CD4-positive, alpha-beta T cell (primary cell): ENCODE measurements around the gene FOXO3. TPM values are rescaled to one million over a fixed set of nuclear protein-coding genes. Genes with fewer than 3 reads are reported as not detected.

Experiments
- ATAC-seq: fragments of 200-7000 bp; cut with Tn5 transposase; one replicate; pipeline ENCODE4 v1.10.0; 2022; ENCODE audit warnings: mild to moderate bottlenecking; ENCODE audit not compliant: poor library complexity
- CTCF ChIA-PET: fragments of 350-600 bp; sonication (Branson Sonifier 250); formaldehyde crosslinking; loops from one replicate; lab custom pipeline; 2021; ENCODE audit warnings: antibody characterized with exemption, inconsistent platforms; lab: Charles Lee
- POLR2A ChIA-PET: fragments of 350-600 bp; sonication (Branson Sonifier 250); formaldehyde crosslinking; loops from one replicate; lab custom pipeline; 2021; ENCODE audit warnings: antibody characterized with exemption, inconsistent platforms; lab: Charles Lee
- DNase-seq, 14 experiments: peaks; one replicate each; pipeline ENCODE4 v3.0.0-alpha.2; 2013 to 2020; ENCODE audit warnings: mixed read lengths in 2 of 14
- H3K27ac ChIP-seq, 2 donors: one replicate each; pipeline versions ENCODE4 v1.5.1 to v1.7.0; 2013; ENCODE audit warnings: low read length in 2 of 2, low read depth in 1 of 2, mild to moderate bottlenecking in 1 of 2
- H3K27me3 ChIP-seq, 2 experiments: 1 replicate in 1 of 2; 2 replicates in 1 of 2; pipeline versions ENCODE4 v1.6.1 to v1.7.0; 2013; ENCODE audit warnings: low read length in 2 of 2, control low read depth in 1 of 2, mild to moderate bottlenecking in 1 of 2, moderate library complexity in 1 of 2; ENCODE audit not compliant: insufficient read depth in 2 of 2, control insufficient read depth in 1 of 2
- H3K36me3 ChIP-seq: one replicate; pipeline ENCODE4 v1.6.1; 2013; ENCODE audit warnings: low read length, control low read depth; ENCODE audit not compliant: insufficient read depth
- H3K4me1 ChIP-seq: one replicate; pipeline ENCODE4 v1.6.1; 2013; ENCODE audit warnings: low read length, control low read depth; ENCODE audit not compliant: insufficient read depth
- H3K4me3 ChIP-seq: one replicate; pipeline ENCODE4 v1.5.1; 2013; ENCODE audit warnings: mild to moderate bottlenecking, low read length, moderate library complexity
- H3K9me3 ChIP-seq, 2 experiments: 1 replicate in 1 of 2; 2 replicates in 1 of 2; pipeline versions ENCODE4 v1.6.1 to v1.7.0; 2013; ENCODE audit warnings: low read length in 2 of 2, mild to moderate bottlenecking in 2 of 2, control low read depth in 1 of 2, moderate library complexity in 1 of 2; ENCODE audit not compliant: control insufficient read depth in 1 of 2, insufficient read depth in 1 of 2
- H3K27ac Mint-ChIP-seq: one replicate; pipeline ENCODE4 v1.8.0; 2020; ENCODE audit warnings: mixed read lengths
- H3K27me3 Mint-ChIP-seq: one replicate; pipeline ENCODE4 v1.8.0; 2021; ENCODE audit warnings: mixed read lengths
- H3K36me3 Mint-ChIP-seq: one replicate; pipeline ENCODE4 v1.8.0; 2021; ENCODE audit warnings: low read depth, mixed read lengths
- H3K4me1 Mint-ChIP-seq: one replicate; pipeline ENCODE4 v1.8.0; 2021; ENCODE audit warnings: low read depth, mixed read lengths
- H3K4me3 Mint-ChIP-seq: one replicate; pipeline ENCODE4 v1.8.0; 2020; ENCODE audit warnings: mild to moderate bottlenecking, mixed read lengths
- H3K9me3 Mint-ChIP-seq: one replicate; pipeline ENCODE4 v1.8.0; 2020; ENCODE audit warnings: mixed read lengths
- intact Hi-C, 2 experiments: fragments of 100-400 bp; cut with DNase I in 1 of 2; cut with micrococcal nuclease in 1 of 2; formaldehyde crosslinking; loops; one replicate each; pipeline versions ENCODE4 v1.15.1 to v1.9.0; 2023 to 2025; cut with DNase I, micrococcal nuclease
- total RNA-seq, 174 experiments: library from RNA in 2 of 174; stranded (reverse) in 2 of 174; gene quantifications; one replicate each; pipeline ENCODE4 v1.2.3 and lab custom pipeline; 2021 to 2026
- TF ChIP-seq, protein P1 (sequence below): fragments of 200-600 bp; IDR thresholded peaks from one replicate; pipeline ENCODE4 v1.8.0; 2022; ENCODE audit warnings: antibody characterized with exemption, mild to moderate bottlenecking

FOXO3 gene
- total RNA-seq, 2 experiments from 2014 or later = 24.3 to 25.3 TPM

- peaks cover 57% of the 10 kb centered on the region for H3K4me1 Mint-ChIP-seq
- Histone ChIP-seq H3K4me1 (peaks cover 22% of the 10 kb centered on the region), H3K27ac (no peak overlapping the region), H3K36me3 (peaks cover 21% of the 10 kb centered on the region), H3K4me3 (no peak overlapping the region), H3K9me3 (no peaks in the 10 kb centered on the region), H3K27me3 (no peaks in the 10 kb centered on the region)
- intact Hi-C loops = no loop called here
- peaks cover 24% of the 10 kb centered on the region for H3K36me3 Mint-ChIP-seq
- no peak overlapping the region for H3K27ac Mint-ChIP-seq
- CTCF ChIA-PET = no interaction called here
- H3K27me3 Mint-ChIP-seq = no peaks in the 10 kb centered on the region
- TF ChIP-seq, protein P1, sequence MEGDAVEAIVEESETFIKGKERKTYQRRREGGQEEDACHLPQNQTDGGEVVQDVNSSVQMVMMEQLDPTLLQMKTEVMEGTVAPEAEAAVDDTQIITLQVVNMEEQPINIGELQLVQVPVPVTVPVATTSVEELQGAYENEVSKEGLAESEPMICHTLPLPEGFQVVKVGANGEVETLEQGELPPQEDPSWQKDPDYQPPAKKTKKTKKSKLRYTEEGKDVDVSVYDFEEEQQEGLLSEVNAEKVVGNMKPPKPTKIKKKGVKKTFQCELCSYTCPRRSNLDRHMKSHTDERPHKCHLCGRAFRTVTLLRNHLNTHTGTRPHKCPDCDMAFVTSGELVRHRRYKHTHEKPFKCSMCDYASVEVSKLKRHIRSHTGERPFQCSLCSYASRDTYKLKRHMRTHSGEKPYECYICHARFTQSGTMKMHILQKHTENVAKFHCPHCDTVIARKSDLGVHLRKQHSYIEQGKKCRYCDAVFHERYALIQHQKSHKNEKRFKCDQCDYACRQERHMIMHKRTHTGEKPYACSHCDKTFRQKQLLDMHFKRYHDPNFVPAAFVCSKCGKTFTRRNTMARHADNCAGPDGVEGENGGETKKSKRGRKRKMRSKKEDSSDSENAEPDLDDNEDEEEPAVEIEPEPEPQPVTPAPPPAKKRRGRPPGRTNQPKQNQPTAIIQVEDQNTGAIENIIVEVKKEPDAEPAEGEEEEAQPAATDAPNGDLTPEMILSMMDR = no peak
- H3K9me3 Mint-ChIP-seq = no peaks in the 10 kb centered on the region
- DNase-seq (no peak), ATAC-seq (no peak)
- POLR2A ChIA-PET = no interaction called here
- H3K4me3 Mint-ChIP-seq = no peak overlapping the region
These were observed 109.0 kb downstream of the FOXO3 start for GRCh38 chr6:108669673-108670072.

DNA sequence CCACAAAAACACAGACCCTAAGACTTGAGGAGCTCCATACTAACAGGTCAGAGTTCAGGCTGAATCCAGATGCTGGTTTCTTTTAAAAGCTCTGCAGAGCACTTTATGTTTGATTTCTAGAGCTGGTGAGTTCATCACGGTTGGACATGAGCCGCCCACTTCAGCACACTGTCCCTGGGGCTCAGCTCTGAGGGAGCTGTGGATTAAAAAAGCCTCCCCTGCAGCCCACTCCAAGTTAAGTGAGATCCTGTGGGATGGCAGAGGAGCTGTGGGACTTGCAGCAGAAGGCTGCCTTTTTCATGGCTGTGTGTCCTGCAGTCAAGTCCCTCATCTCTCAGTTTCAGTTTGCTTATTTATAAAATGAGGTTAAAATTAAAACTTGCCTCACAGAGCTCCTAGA is 110.5 kb downstream of the FOXO3 start:
- POLR2A ChIA-PET = no interaction called here
- TF ChIP-seq, protein P1 = no peak
- Histone ChIP-seq H3K4me3 (no peak overlapping the region), H3K9me3 (no peaks in the 10 kb centered on the region), H3K27ac (no peak overlapping the region), H3K27me3 (no peaks in the 10 kb centered on the region), H3K4me1 (peaks cover 22% of the 10 kb centered on the region), H3K36me3 (peaks cover 15% of the 10 kb centered on the region)
- no peak for DNase-seq
- ATAC-seq = no peak
- H3K36me3 Mint-ChIP-seq = peaks cover 16% of the 10 kb centered on the region
- no peaks in the 10 kb centered on the region for H3K27me3 Mint-ChIP-seq
- peaks cover 61% of the 10 kb centered on the region for H3K4me1 Mint-ChIP-seq
- CTCF ChIA-PET = no interaction called here
- intact Hi-C loops = no loop called here
- no peak overlapping the region for H3K27ac Mint-ChIP-seq
- no peaks in the 10 kb centered on the region for H3K9me3 Mint-ChIP-seq
- no peak overlapping the region for H3K4me3 Mint-ChIP-seq

DNA sequence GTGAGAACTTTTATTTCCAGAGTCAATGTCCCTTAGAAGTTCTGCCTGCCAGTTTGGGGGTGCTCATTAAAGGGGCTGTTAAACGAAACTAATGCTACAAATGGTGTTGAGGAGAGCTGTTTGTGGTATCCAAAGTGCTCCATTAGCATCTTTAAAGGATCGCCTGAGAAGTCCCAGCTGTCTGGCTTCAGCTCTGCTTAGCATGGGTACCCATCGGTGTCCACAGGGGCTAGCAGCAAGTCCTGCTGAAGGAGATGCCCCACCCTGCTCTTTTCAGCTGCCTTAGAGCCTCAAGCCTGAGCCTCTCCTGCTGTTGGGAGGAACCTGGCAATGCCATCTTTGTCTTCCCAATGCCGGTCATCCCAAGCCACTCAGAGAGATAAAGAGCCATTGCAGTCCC is 111.1 kb downstream of the FOXO3 start:
- TF ChIP-seq, protein P1 = no peak
- no peak for ATAC-seq
- DNase-seq = no peak
- Histone ChIP-seq H3K27me3 (no peaks in the 10 kb centered on the region), H3K4me1 (peaks cover 22% of the 10 kb centered on the region), H3K9me3 (no peaks in the 10 kb centered on the region), H3K36me3 (peaks cover 13% of the 10 kb centered on the region), H3K27ac (no peak overlapping the region), H3K4me3 (no peak overlapping the region)
- H3K36me3 Mint-ChIP-seq = peaks cover 13% of the 10 kb centered on the region
- ChIA-PET CTCF (no interaction called here), POLR2A (no interaction called here)
- no peak overlapping the region for H3K4me3 Mint-ChIP-seq
- H3K4me1 Mint-ChIP-seq = peaks cover 58% of the 10 kb centered on the region
- no peak overlapping the region for H3K27ac Mint-ChIP-seq
- no peaks in the 10 kb centered on the region for H3K27me3 Mint-ChIP-seq
- intact Hi-C loops = no loop called here
- H3K9me3 Mint-ChIP-seq = no peaks in the 10 kb centered on the region
